ENCODE measurements around the gene FBXO34.
"Not testable (repeated sequence)": the region's sequence is repeated elsewhere in the genome, so short reads cannot be mapped to it uniquely, and the experiment has no call there.

The FBXO34 gene

GRCh38 chr14:55309761-55310365 is 38.6 kb downstream of the FBXO34 start:
- no peak for ATAC-seq
- TF ChIP-seq ZFP30 (CRISPR knock-in tag; IDR thresholded peaks at IDR 0.05) (no peak), ESRRG (CRISPR knock-in tag; IDR thresholded peaks at IDR 0.05) (no peak), RARB (CRISPR knock-in tag; IDR thresholded peaks at IDR 0.05) (no peak), ISL1 (CRISPR knock-in tag; IDR thresholded peaks at IDR 0.05) (no peak), ARNTL (CRISPR knock-in tag; IDR thresholded peaks at IDR 0.05; ENCODE audit: borderline replicate concordance, low read depth) (no peak), TCF4 (CRISPR knock-in tag; IDR thresholded peaks at IDR 0.05; ENCODE audit: borderline replicate concordance) (no peak), OSR1 (CRISPR knock-in tag; IDR thresholded peaks at IDR 0.05) (no peak), ZFP3 (CRISPR knock-in tag; IDR thresholded peaks at IDR 0.05) (no peak), GLIS3 (CRISPR knock-in tag; IDR thresholded peaks at IDR 0.05) (no peak), PATZ1 (CRISPR knock-in tag; IDR thresholded peaks at IDR 0.05; ENCODE audit: borderline replicate concordance) (no peak), SNAI2 (CRISPR knock-in tag; IDR thresholded peaks at IDR 0.05) (no peak), CSDC2 (CRISPR knock-in tag; IDR thresholded peaks at IDR 0.05) (no peak), ZC3H10 (CRISPR knock-in tag; IDR thresholded peaks at IDR 0.05) (no peak), TOX (CRISPR knock-in tag; IDR thresholded peaks at IDR 0.05; ENCODE audit: borderline replicate concordance) (no peak)

- not testable (repeated sequence) for ATAC-seq
Measured at GRCh38 chr14:55312379-55313030, 41.3 kb downstream of the FBXO34 start.

GRCh38 chr14:55313480-55313879 is 42.3 kb downstream of the FBXO34 start:
- ATAC-seq = no peak
- TF ChIP-seq SNAI2 (CRISPR knock-in tag; IDR thresholded peaks at IDR 0.05) = no peak

- no peak for TF ChIP-seq POU6F1 (CRISPR knock-in tag; IDR thresholded peaks at IDR 0.05; ENCODE audit: borderline replicate concordance, low read depth)
- TF ChIP-seq ISL1 (CRISPR knock-in tag; IDR thresholded peaks at IDR 0.05) = no peak
- TF ChIP-seq ARNTL (CRISPR knock-in tag; IDR thresholded peaks at IDR 0.05; ENCODE audit: borderline replicate concordance, low read depth) = no peak
- TF ChIP-seq ZC3H10 (CRISPR knock-in tag; IDR thresholded peaks at IDR 0.05) = no peak
- no peak for TF ChIP-seq TSHZ2 (CRISPR knock-in tag; IDR thresholded peaks at IDR 0.05)
- ATAC-seq = no peak
Measured at GRCh38 chr14:55314449-55314848, 43.2 kb downstream of the FBXO34 start.

GRCh38 chr14:55316564-55316963 is 45.3 kb downstream of the FBXO34 start:
- no peak for ATAC-seq
- no peak for TF ChIP-seq ESRRG (CRISPR knock-in tag; IDR thresholded peaks at IDR 0.05)
- no peak for TF ChIP-seq TOX (CRISPR knock-in tag; IDR thresholded peaks at IDR 0.05; ENCODE audit: borderline replicate concordance)
- TF ChIP-seq CSRNP3 (CRISPR knock-in tag; IDR thresholded peaks at IDR 0.05) = no peak
- TF ChIP-seq POU6F1 (CRISPR knock-in tag; IDR thresholded peaks at IDR 0.05; ENCODE audit: borderline replicate concordance, low read depth) = no peak
- no peak for TF ChIP-seq ISL1 (CRISPR knock-in tag; IDR thresholded peaks at IDR 0.05)
- TF ChIP-seq PATZ1 (CRISPR knock-in tag; IDR thresholded peaks at IDR 0.05; ENCODE audit: borderline replicate concordance) = no peak
- no peak for TF ChIP-seq TSHZ2 (CRISPR knock-in tag; IDR thresholded peaks at IDR 0.05)
- TF ChIP-seq ZFP3 (CRISPR knock-in tag; IDR thresholded peaks at IDR 0.05) = no peak
- TF ChIP-seq RARB (CRISPR knock-in tag; IDR thresholded peaks at IDR 0.05) = no peak
